IMR-90 (cell line): Measurements from ENCODE around the gene CENPT. TPM values are rescaled to one million over a fixed set of nuclear protein-coding genes. Genes with fewer than 3 reads are reported as not detected.

Source experiments
- ATAC-seq: fragments of 200-7000 bp; cut with Tn5 transposase; 2 replicates; pipeline ENCODE4 v1.9.1; 2020; ENCODE audit warnings: low read depth, mild to moderate bottlenecking, moderate library complexity
- BruUV-seq: library from RNA; stranded (reverse); fragments of 400-500 nt; replicated peaks from 2 replicates; lab custom pipeline; 2021; lab: Mats Ljungman, UMichigan
- CTCF ChIA-PET: fragments of 300-600 bp; formaldehyde crosslinking; extraction: SDS; loops from one replicate; lab custom pipeline; 2021; ENCODE audit warnings: antibody characterized with exemption; lab: Yijun Ruan, JAX
- POLR2A ChIA-PET: fragments of 300-600 bp; sonication (Branson Sonifier 250); formaldehyde crosslinking; loops from one replicate; lab custom pipeline; 2022; ENCODE audit warnings: antibody characterized with exemption; ENCODE audit not compliant: unreplicated experiment; lab: Charles Lee
- DNase-seq: peaks from one replicate; pipeline ENCODE4 v3.0.0; 2013
- H2AFZ ChIP-seq: replicated peaks from 2 replicates; pipeline ENCODE3; 2013; ENCODE audit warnings: low read length, mild to moderate bottlenecking; ENCODE audit not compliant: poor library complexity
- H2AK5ac ChIP-seq: 2 replicates; pipeline ENCODE4 v1.6.1; 2013; ENCODE audit warnings: low read depth, low read length, inconsistent platforms
- H2AK9ac ChIP-seq: replicated peaks from 2 replicates; pipeline ENCODE3; 2013; ENCODE audit warnings: mild to moderate bottlenecking, low read depth, low read length, moderate library complexity; ENCODE audit not compliant: poor library complexity
- H2BK120ac ChIP-seq: 2 replicates; pipeline ENCODE4 v1.6.1; 2013; ENCODE audit warnings: low read depth, low read length, inconsistent platforms
- H2BK15ac ChIP-seq: 3 replicates; pipeline ENCODE4 v1.6.1; 2013; ENCODE audit warnings: low read depth, low read length, inconsistent platforms
- H2BK20ac ChIP-seq: 2 replicates; pipeline ENCODE4 v1.6.1; 2013; ENCODE audit warnings: low read depth, mild to moderate bottlenecking, inconsistent platforms, low read length, moderate library complexity
- H2BK5ac ChIP-seq: 2 replicates; pipeline ENCODE4 v1.6.1; 2013; ENCODE audit warnings: mild to moderate bottlenecking, low read depth, low read length, inconsistent platforms; ENCODE audit not compliant: poor library complexity, severe bottlenecking
- H3K14ac ChIP-seq: replicated peaks from 2 replicates; pipeline ENCODE4 v1.6.1; 2013; ENCODE audit warnings: low read depth, low read length, inconsistent platforms
- H3K18ac ChIP-seq: 2 replicates; pipeline ENCODE4 v1.6.1; 2013; ENCODE audit warnings: low read depth, low read length, control low read depth
- H3K23ac ChIP-seq: 2 replicates; pipeline ENCODE4 v1.6.1; 2013; ENCODE audit warnings: low read depth, low read length, inconsistent platforms
- H3K27ac ChIP-seq: 2 replicates; pipeline ENCODE4 v1.5.1; 2013; ENCODE audit warnings: mild to moderate bottlenecking, control low read depth, low read length; ENCODE audit not compliant: insufficient read depth
- H3K27me3 ChIP-seq: 2 replicates; pipeline ENCODE4 v1.6.1; 2013; ENCODE audit warnings: low read length; ENCODE audit not compliant: control insufficient read depth, insufficient read depth
- H3K36me3 ChIP-seq: 2 replicates; pipeline ENCODE4 v1.6.1; 2013; ENCODE audit warnings: low read length, mixed read lengths; ENCODE audit not compliant: control insufficient read depth, insufficient read depth
- H3K4ac ChIP-seq: 2 replicates; pipeline ENCODE4 v1.6.1; 2013; ENCODE audit warnings: low read depth, low read length, inconsistent platforms
- H3K4me1 ChIP-seq: 2 replicates; pipeline ENCODE4 v1.6.1; 2013; ENCODE audit warnings: low read length, mixed read lengths; ENCODE audit not compliant: control insufficient read depth, insufficient read depth
- H3K4me2 ChIP-seq: 2 replicates; pipeline ENCODE4 v1.6.1; 2013; ENCODE audit warnings: low read depth, mild to moderate bottlenecking, control low read depth, low read length, moderate library complexity
- H3K4me3 ChIP-seq: 2 replicates; pipeline ENCODE4 v1.5.1; 2013; ENCODE audit warnings: low read depth, mild to moderate bottlenecking, control low read depth, low read length, moderate library complexity; ENCODE audit not compliant: insufficient read depth
- H3K56ac ChIP-seq: 2 replicates; pipeline ENCODE4 v1.6.1; 2013; ENCODE audit warnings: low read length, inconsistent platforms; ENCODE audit not compliant: insufficient read depth; ENCODE audit errors: extremely low read depth
- H3K79me1 ChIP-seq, 2 experiments: 2 replicates each; pipeline ENCODE4 v1.6.1; 2013; ENCODE audit warnings: low read length in 2 of 2, inconsistent platforms in 1 of 2, low read depth in 1 of 2
- H3K9ac ChIP-seq: 2 replicates; pipeline ENCODE4 v1.6.1; 2013; ENCODE audit warnings: low read depth, low read length, control low read depth
- H3K9me1 ChIP-seq: 2 replicates; pipeline ENCODE4 v1.6.1; 2013; ENCODE audit warnings: low read length, inconsistent platforms; ENCODE audit not compliant: insufficient read depth
- H3K9me3 ChIP-seq: 2 replicates; pipeline ENCODE4 v1.6.1; 2013; ENCODE audit warnings: low read length; ENCODE audit not compliant: control insufficient read depth, insufficient read depth
- H4K20me1 ChIP-seq: 2 replicates; pipeline ENCODE4 v1.6.1; 2013; ENCODE audit warnings: low read length, inconsistent platforms; ENCODE audit not compliant: insufficient read depth
- H4K5ac ChIP-seq: 2 replicates; pipeline ENCODE4 v1.6.1; 2013; ENCODE audit warnings: mild to moderate bottlenecking, low read depth, low read length, control low read depth
- H4K8ac ChIP-seq, 2 experiments: 2 replicates each; pipeline ENCODE4 v1.6.1; 2013; ENCODE audit warnings: low read depth in 2 of 2, low read length in 2 of 2, control low read depth in 1 of 2, inconsistent platforms in 1 of 2
- H4K91ac ChIP-seq: 2 replicates; pipeline ENCODE4 v1.6.1; 2013; ENCODE audit warnings: low read depth, low read length, inconsistent platforms; ENCODE audit not compliant: insufficient read depth
- CEBPB ChIP-seq: IDR thresholded peaks from 2 replicates; pipeline ENCODE4 v1.6.1; 2012; ENCODE audit warnings: low read depth, low read length, improper control_type of control experiment
- CHD1 ChIP-seq: IDR thresholded peaks from 2 replicates; pipeline ENCODE4 v1.6.1; 2012; ENCODE audit warnings: low read depth, low read length, improper control_type of control experiment
- ELK1 ChIP-seq: fragments of 150-350 bp; IDR thresholded peaks from 2 replicates; pipeline ENCODE4 v1.6.1; 2016; ENCODE audit warnings: low read depth, mild to moderate bottlenecking, low read length, moderate library complexity, borderline replicate concordance
- FOS ChIP-seq: fragments of 150-350 bp; IDR thresholded peaks from 2 replicates; pipeline ENCODE4 v1.6.1; 2016; ENCODE audit warnings: low read depth, low read length
- MAFK ChIP-seq: IDR thresholded peaks from 2 replicates; pipeline ENCODE4 v1.6.1; 2012; ENCODE audit warnings: low read depth, low read length, improper control_type of control experiment
- MAZ ChIP-seq: IDR thresholded peaks from 2 replicates; pipeline ENCODE4 v1.6.1; 2012; ENCODE audit warnings: low read depth, mild to moderate bottlenecking, low read length, improper control_type of control experiment, moderate library complexity, borderline replicate concordance
- POLR2A ChIP-seq: IDR thresholded peaks from 2 replicates; pipeline ENCODE4 v1.6.1; 2012; ENCODE audit warnings: mild to moderate bottlenecking, low read depth, low read length
- RAD21 ChIP-seq: IDR thresholded peaks from 2 replicates; pipeline ENCODE4 v1.6.1; 2012; ENCODE audit warnings: low read length, improper control_type of control experiment
- RCOR1 ChIP-seq: IDR thresholded peaks from 2 replicates; pipeline ENCODE4 v1.6.1; 2012; ENCODE audit warnings: mild to moderate bottlenecking, low read length, improper control_type of control experiment; ENCODE audit not compliant: insufficient replicate concordance
- RFX5 ChIP-seq: IDR thresholded peaks from 2 replicates; pipeline ENCODE4 v1.8.0; 2012; ENCODE audit warnings: low read depth, mild to moderate bottlenecking, low read length, moderate library complexity
- SMC3 ChIP-seq: fragments of 150-350 bp; IDR thresholded peaks from 2 replicates; pipeline ENCODE4 v1.6.1; 2016; ENCODE audit warnings: low read depth, mild to moderate bottlenecking, antibody characterized with exemption, low read length, moderate library complexity
- USF2 ChIP-seq: fragments of 150-350 bp; IDR thresholded peaks from 2 replicates; pipeline ENCODE4 v1.6.1; 2017; ENCODE audit warnings: mild to moderate bottlenecking, antibody characterized with exemption, low read length, low read depth
- WGBS, 2 experiments: methylation state at CpG; one replicate each; pipeline versions ENCODE4 v1.1.5 to v1.1.7; 2013; ENCODE audit warnings: missing lambda C conversion rate in 2 of 2; ENCODE audit not compliant: insufficient read length in 1 of 2; ENCODE audit errors: extremely low coverage in 2 of 2; 5-methylcytosine and 5-hydroxymethylcytosine counted together
- dilution Hi-C: fragments of 300-500 bp; cut with HindIII; formaldehyde crosslinking; loops from one replicate; pipeline ENCODE4 v1.14.3; 2018; ENCODE audit warnings: low sequenced_read_pairs; ENCODE audit not compliant: unreplicated experiment
- in situ Hi-C: fragments of 300-500 bp; cut with MboI; formaldehyde crosslinking; loops from 3 replicates; pipeline ENCODE4 v1.14.3; 2019; ENCODE audit warnings: low sequenced_read_pairs, inconsistent platforms, mixed read lengths
- intact Hi-C: fragments of 100-400 bp; cut with micrococcal nuclease; formaldehyde crosslinking; loops from 2 replicates; pipeline ENCODE4 v1.10.0; 2022
- polyA plus RNA-seq, 3 experiments: library from polyadenylated mRNA; depleted of rRNA; stranded (reverse); fragments of >200 nt; gene quantifications; 2 replicates each; pipeline ENCODE4 v1.2.3, GENCODE V29; 2012; ENCODE audit warnings: low replicate concordance in 1 of 3
- total RNA-seq: library from RNA; depleted of rRNA; stranded (reverse); fragments of >200 nt; gene quantifications from 2 replicates; pipeline ENCODE4 v1.2.3, GENCODE V29; 2012

Gene CENPT
- total and polyA plus RNA-seq, 2 of the 4 experiments (the other 2 are of a cell fraction): 33.3 to 83.1 TPM

- intact Hi-C loops (loop anchor here (10.0 kb wide), 1 partner anchor 276 kb away; the partner anchor contains the start of gene RIPOR1), dilution Hi-C loops (no loop called here), in situ Hi-C loops (no loop called here)
- no peak overlapping the region for H4K5ac ChIP-seq
- POLR2A ChIA-PET: no interaction called here
- BruUV-seq: no TSS peak
- H3K79me1 ChIP-seq: peaks cover 39 to 84% of the 10 kb centered on the region in 2 experiments
- no peak overlapping the region for H3K56ac ChIP-seq
- H3K9ac ChIP-seq: no peak overlapping the region
- TF ChIP-seq SMC3 (no peak), ELK1 (no peak), RCOR1 (no peak), CEBPB (no peak), MAFK (no peak), FOS (no peak), CHD1 (no peak), USF2 (no peak), POLR2A (no peak), MAZ (no peak), RFX5 (no peak), RAD21 (no peak)
- H2AK5ac ChIP-seq: no peak overlapping the region
- DNase-seq (no peak), ATAC-seq (no peak)
- H3K36me3 ChIP-seq: peaks cover 14% of the 10 kb centered on the region
- H2AK9ac ChIP-seq: no peak overlapping the region
- peaks cover 32% of the 10 kb centered on the region for H4K20me1 ChIP-seq
- H3K18ac ChIP-seq: no peak overlapping the region
- no peak overlapping the region for H4K91ac ChIP-seq
- peaks cover 18% of the 10 kb centered on the region for H3K9me1 ChIP-seq
- no peak overlapping the region for H2BK120ac ChIP-seq
- H3K23ac ChIP-seq: no peak overlapping the region; the same call in 1 of the 2 replicates
- no peak overlapping the region for H2BK5ac ChIP-seq
- H3K4ac ChIP-seq: no peak overlapping the region
- no peak overlapping the region for H2AFZ ChIP-seq
- H3K27me3 ChIP-seq: no peaks in the 10 kb centered on the region
- H3K4me2 ChIP-seq: no peak overlapping the region
- CTCF ChIA-PET: no interaction called here
- no peaks in the 10 kb centered on the region for H3K9me3 ChIP-seq
- no peak overlapping the region for H3K27ac ChIP-seq
- H2BK20ac ChIP-seq: no peak overlapping the region
- H3K14ac ChIP-seq: no peak overlapping the region
- no peak overlapping the region for H2BK15ac ChIP-seq
- no peak overlapping the region for H3K4me3 ChIP-seq
- peaks cover 6% of the 10 kb centered on the region for H3K4me1 ChIP-seq
- H4K8ac ChIP-seq: no peak overlapping the region
- no CpG with 5 or more reads among the region's 1 CpG for WGBS, 2 experiments
Observed at GRCh38 chr16:67801241-67801640, 46.3 kb downstream of the CENPT start.
